Panc1 (cell line): ENCODE measurements around the gene UGT1A4.

Experiments
- TF ChIP-seq, protein P1 (sequence below), 2 experiments: IDR thresholded peaks; 2 replicates each; pipeline ENCODE4 v1.6.1; 2011 to 2012; ENCODE audit warnings: low read depth in 2 of 2, control low read depth in 1 of 2, low read length in 1 of 2, mild to moderate bottlenecking in 1 of 2, moderate library complexity in 1 of 2; ENCODE audit not compliant: insufficient read depth in 1 of 2
- TF ChIP-seq, protein P2 (sequence below): fragments of 450-650 bp; IDR thresholded peaks from 2 replicates; pipeline ENCODE4 v1.5.1; 2017; ENCODE audit warnings: mild to moderate bottlenecking

DNA sequence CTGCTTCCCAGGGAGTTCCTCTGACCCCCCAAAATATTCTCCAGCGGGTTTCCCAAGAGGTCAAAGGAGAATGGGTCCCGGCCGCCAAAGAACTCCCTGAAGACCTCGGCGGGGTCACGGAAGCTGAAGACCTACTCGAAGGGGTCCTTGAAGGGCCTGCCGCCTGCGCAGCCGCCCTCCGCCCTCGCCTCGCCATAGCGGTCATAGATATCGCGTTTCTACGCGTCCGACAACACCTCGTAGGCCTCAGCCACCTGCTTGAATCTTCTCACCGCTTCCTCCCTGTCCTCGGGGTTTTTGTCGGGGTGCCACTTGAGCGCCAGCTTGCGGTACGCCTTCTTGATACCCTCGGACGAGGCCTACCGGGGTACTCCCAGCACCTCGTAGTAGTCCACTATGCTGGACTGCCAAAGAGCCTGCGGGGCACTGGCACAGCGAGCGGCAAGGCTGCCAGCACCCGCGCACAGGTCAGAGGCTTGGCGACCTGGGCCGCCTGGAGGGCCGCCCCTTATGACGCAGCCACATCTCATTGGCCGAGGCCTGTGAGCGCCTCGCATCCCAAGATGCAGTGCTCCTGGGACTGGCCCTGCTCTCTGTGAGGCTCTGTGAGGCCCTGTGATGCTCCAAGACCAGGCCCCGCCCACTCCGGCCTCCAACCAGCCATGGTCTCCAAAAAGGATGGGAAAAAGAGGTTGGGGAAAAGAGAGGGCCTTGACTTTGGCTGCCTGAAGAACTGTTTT lies 36.5 kb downstream of the UGT1A4 start:
- TF ChIP-seq, protein P1, sequence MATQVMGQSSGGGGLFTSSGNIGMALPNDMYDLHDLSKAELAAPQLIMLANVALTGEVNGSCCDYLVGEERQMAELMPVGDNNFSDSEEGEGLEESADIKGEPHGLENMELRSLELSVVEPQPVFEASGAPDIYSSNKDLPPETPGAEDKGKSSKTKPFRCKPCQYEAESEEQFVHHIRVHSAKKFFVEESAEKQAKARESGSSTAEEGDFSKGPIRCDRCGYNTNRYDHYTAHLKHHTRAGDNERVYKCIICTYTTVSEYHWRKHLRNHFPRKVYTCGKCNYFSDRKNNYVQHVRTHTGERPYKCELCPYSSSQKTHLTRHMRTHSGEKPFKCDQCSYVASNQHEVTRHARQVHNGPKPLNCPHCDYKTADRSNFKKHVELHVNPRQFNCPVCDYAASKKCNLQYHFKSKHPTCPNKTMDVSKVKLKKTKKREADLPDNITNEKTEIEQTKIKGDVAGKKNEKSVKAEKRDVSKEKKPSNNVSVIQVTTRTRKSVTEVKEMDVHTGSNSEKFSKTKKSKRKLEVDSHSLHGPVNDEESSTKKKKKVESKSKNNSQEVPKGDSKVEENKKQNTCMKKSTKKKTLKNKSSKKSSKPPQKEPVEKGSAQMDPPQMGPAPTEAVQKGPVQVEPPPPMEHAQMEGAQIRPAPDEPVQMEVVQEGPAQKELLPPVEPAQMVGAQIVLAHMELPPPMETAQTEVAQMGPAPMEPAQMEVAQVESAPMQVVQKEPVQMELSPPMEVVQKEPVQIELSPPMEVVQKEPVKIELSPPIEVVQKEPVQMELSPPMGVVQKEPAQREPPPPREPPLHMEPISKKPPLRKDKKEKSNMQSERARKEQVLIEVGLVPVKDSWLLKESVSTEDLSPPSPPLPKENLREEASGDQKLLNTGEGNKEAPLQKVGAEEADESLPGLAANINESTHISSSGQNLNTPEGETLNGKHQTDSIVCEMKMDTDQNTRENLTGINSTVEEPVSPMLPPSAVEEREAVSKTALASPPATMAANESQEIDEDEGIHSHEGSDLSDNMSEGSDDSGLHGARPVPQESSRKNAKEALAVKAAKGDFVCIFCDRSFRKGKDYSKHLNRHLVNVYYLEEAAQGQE (IDR thresholded peaks at IDR 0.05; ENCODE audit: insufficient read depth in 1 of 2, low read depth in 2 of 2, low read length in 1 of 2): no peak
- TF ChIP-seq, protein P2, sequence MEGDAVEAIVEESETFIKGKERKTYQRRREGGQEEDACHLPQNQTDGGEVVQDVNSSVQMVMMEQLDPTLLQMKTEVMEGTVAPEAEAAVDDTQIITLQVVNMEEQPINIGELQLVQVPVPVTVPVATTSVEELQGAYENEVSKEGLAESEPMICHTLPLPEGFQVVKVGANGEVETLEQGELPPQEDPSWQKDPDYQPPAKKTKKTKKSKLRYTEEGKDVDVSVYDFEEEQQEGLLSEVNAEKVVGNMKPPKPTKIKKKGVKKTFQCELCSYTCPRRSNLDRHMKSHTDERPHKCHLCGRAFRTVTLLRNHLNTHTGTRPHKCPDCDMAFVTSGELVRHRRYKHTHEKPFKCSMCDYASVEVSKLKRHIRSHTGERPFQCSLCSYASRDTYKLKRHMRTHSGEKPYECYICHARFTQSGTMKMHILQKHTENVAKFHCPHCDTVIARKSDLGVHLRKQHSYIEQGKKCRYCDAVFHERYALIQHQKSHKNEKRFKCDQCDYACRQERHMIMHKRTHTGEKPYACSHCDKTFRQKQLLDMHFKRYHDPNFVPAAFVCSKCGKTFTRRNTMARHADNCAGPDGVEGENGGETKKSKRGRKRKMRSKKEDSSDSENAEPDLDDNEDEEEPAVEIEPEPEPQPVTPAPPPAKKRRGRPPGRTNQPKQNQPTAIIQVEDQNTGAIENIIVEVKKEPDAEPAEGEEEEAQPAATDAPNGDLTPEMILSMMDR: no peak
